Calu3 (cell line): ENCODE results near the gene BPTF. TPM values are rescaled to one million over a fixed set of nuclear protein-coding genes. Genes with fewer than 3 reads are reported as not detected.
"Not testable (repeated sequence)": the region's sequence is repeated elsewhere in the genome, so short reads cannot be mapped to it uniquely, and the experiment has no call there.

Experiments used
- BruUV-seq: library from RNA; stranded (reverse); fragments of 400-500 nt; replicated peaks from 2 replicates; lab custom pipeline; 2021; lab: Mats Ljungman, UMichigan
- CTCF ChIA-PET: fragments of 300-600 bp; sonication (Branson Sonifier 250); formaldehyde crosslinking; loops from one replicate; lab custom pipeline; 2022; ENCODE audit warnings: antibody characterized with exemption; lab: Charles Lee
- DNase-seq: peaks from one replicate; pipeline ENCODE4 v3.0.0; 2022
- H3K27ac Mint-ChIP-seq: one replicate; pipeline ENCODE4 v1.8.0; 2022; ENCODE audit warnings: mixed read lengths; ENCODE audit not compliant: unreplicated experiment
- H3K27me3 Mint-ChIP-seq: one replicate; pipeline ENCODE4 v1.8.0; 2022; ENCODE audit warnings: mixed read lengths; ENCODE audit not compliant: unreplicated experiment
- H3K36me3 Mint-ChIP-seq: one replicate; pipeline ENCODE4 v1.8.0; 2022; ENCODE audit warnings: mild to moderate bottlenecking, moderate library complexity, mixed read lengths; ENCODE audit not compliant: insufficient read depth, unreplicated experiment
- H3K4me1 Mint-ChIP-seq: one replicate; pipeline ENCODE4 v1.8.0; 2022; ENCODE audit warnings: mild to moderate bottlenecking, low read depth, mixed read lengths; ENCODE audit not compliant: unreplicated experiment
- H3K4me3 Mint-ChIP-seq: one replicate; pipeline ENCODE4 v1.8.0; 2022; ENCODE audit warnings: mild to moderate bottlenecking, low read depth, moderate library complexity, mixed read lengths; ENCODE audit not compliant: unreplicated experiment
- H3K9me3 Mint-ChIP-seq: one replicate; pipeline ENCODE4 v1.8.0; 2022; ENCODE audit warnings: low read depth, mixed read lengths; ENCODE audit not compliant: unreplicated experiment
- intact Hi-C: fragments of 100-400 bp; cut with micrococcal nuclease; formaldehyde crosslinking; loops from one replicate; pipeline ENCODE4 v1.10.0; 2022; ENCODE audit not compliant: unreplicated experiment
- total RNA-seq: library from RNA; stranded (reverse); gene quantifications from 2 replicates; pipeline ENCODE4 v1.2.3, GENCODE V29; 2022
- TF ChIP-seq, protein P1 (sequence below): fragments of 200-600 bp; IDR thresholded peaks from one replicate; pipeline ENCODE4 v1.8.0; 2022; ENCODE audit warnings: antibody characterized with exemption; ENCODE audit not compliant: unreplicated experiment

BPTF gene
- total RNA-seq, 1 experiment from 2014 or later, result 66.8 TPM

DNA sequence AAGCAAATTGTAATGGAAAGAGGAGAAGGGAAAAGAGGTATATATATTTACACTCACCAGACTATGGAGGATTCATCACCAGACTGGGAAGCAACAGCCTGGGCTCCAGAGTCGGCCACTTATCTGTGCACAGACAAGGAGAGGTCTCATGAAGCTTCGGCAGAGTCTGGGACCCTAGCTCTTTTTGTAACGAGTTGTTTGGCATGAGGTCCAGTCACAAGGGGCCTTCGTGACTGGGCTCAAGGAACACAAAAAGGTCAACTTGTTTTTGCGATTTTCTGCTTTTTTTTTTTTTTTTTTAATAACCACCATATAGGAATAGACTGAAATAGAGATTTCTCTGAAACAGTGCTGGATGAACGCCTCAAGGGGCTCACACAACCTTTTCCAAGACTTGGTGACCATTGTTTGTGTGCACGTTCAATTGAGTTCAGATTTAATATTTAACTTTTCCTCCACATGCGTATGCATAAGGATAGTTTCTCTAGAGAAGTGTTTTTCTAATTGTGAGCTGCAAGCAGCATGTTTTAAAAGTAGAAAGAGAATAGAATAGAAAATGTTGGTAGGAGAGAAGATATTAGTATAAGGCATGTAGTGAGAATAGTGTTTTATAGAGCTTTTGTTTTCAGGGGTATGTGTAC is 25.8 kb downstream of the BPTF start:
- no TSS peak for BruUV-seq
- H3K4me1 Mint-ChIP-seq, result peaks cover 14% of the 10 kb centered on the region
- no peaks in the 10 kb centered on the region for H3K27me3 Mint-ChIP-seq
- H3K27ac Mint-ChIP-seq, result no peak overlapping the region
- DNase-seq, result no peak
- H3K4me3 Mint-ChIP-seq, result no peak overlapping the region
- TF ChIP-seq, protein P1, sequence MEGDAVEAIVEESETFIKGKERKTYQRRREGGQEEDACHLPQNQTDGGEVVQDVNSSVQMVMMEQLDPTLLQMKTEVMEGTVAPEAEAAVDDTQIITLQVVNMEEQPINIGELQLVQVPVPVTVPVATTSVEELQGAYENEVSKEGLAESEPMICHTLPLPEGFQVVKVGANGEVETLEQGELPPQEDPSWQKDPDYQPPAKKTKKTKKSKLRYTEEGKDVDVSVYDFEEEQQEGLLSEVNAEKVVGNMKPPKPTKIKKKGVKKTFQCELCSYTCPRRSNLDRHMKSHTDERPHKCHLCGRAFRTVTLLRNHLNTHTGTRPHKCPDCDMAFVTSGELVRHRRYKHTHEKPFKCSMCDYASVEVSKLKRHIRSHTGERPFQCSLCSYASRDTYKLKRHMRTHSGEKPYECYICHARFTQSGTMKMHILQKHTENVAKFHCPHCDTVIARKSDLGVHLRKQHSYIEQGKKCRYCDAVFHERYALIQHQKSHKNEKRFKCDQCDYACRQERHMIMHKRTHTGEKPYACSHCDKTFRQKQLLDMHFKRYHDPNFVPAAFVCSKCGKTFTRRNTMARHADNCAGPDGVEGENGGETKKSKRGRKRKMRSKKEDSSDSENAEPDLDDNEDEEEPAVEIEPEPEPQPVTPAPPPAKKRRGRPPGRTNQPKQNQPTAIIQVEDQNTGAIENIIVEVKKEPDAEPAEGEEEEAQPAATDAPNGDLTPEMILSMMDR, result no peak
- CTCF ChIA-PET, result interaction anchor here (0.7 kb wide), 1 partner anchor 619 kb away, joined by 5 read pairs; no protein-coding TSS in a partner anchor
- H3K9me3 Mint-ChIP-seq, result peaks cover 2% of the 10 kb centered on the region
- intact Hi-C loops, result no loop called here
- peaks cover 5% of the 10 kb centered on the region for H3K36me3 Mint-ChIP-seq

DNA sequence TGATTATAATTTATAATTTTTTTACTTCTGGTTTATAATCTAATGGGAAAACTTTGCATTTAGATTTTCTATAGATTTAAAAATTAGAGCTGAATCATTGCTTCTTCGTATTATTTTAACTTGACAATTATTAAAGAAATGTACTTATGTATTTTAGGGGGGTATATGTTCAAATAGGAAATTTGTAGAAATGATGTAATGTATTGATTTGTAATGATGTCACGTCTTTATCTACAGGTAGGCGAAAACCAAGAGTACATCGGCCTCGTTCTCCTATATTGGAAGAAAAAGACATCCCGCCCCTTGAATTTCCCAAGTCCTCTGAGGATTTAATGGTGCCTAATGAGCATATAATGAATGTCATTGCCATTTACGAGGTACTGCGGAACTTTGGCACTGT is 28.4 kb downstream of the BPTF start:
- no peaks in the 10 kb centered on the region for H3K36me3 Mint-ChIP-seq
- CTCF ChIA-PET, result no interaction called here
- H3K9me3 Mint-ChIP-seq, result peaks cover 2% of the 10 kb centered on the region
- H3K4me1 Mint-ChIP-seq, result peaks cover 14% of the 10 kb centered on the region
- no peak overlapping the region for H3K4me3 Mint-ChIP-seq
- DNase-seq, result no peak
- BruUV-seq, result no TSS peak
- TF ChIP-seq, protein P1, result no peak
- intact Hi-C loops, result no loop called here
- H3K27ac Mint-ChIP-seq, result no peak overlapping the region
- H3K27me3 Mint-ChIP-seq, result no peaks in the 10 kb centered on the region

DNA sequence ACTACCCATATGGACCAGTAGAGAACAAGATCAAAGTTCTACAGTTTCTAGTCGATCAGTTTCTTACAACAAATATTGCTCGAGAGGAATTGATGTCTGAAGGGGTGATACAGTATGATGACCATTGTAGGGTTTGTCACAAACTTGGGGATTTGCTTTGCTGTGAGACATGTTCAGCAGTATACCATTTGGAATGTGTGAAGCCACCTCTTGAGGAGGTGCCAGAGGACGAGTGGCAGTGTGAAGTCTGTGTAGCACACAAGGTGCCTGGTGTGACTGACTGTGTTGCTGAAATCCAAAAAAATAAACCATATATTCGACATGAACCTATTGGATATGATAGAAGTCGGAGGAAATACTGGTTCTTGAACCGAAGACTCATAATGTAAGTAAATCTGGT is 29.1 kb downstream of the BPTF start:
- peaks cover 14% of the 10 kb centered on the region for H3K4me1 Mint-ChIP-seq
- CTCF ChIA-PET, result no interaction called here
- H3K9me3 Mint-ChIP-seq, result no peaks in the 10 kb centered on the region
- no peak overlapping the region for H3K27ac Mint-ChIP-seq
- BruUV-seq, result no TSS peak
- intact Hi-C loops, result no loop called here
- H3K27me3 Mint-ChIP-seq, result no peaks in the 10 kb centered on the region
- H3K36me3 Mint-ChIP-seq, result no peaks in the 10 kb centered on the region
- TF ChIP-seq, protein P1, result no peak
- DNase-seq, result no peak
- no peak overlapping the region for H3K4me3 Mint-ChIP-seq

DNA sequence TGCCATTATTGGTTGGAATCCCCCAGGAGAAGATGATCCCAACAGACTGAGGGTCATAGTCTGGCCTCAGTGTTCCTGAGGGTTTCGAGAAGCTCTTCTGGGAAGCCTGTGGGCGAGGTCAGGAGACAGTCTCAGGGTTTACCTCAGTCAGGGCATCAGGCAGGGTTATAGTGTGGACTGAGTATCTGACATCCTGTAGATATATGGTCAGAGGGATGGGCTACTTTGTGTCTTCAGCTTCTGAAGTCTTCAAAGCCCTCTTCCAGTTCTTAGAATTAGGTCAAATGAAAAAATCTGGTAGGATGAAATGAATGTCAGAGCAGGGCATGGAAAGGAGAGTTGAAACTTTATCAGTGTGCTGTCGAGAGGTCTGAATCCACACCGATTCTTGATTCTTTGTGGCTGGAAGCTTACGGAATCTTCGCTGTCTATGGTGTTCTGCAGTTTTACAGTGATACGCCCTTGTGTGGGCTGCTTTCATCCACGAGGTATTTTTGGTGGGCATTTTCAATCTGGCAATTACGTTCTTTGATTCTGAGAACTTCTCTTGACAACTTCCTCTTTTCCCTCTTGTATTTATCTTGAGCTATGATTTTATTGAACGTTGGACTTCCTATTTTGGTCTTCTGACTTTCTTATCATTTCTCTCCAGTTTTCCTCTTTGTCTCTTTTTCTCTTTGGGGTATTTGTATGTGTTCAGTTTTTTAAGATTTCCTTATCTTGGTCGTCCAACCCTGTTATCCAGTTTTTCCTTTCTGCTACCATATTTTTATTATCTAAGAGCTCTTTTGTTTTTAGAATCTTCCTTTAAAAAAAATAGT is 30.4 kb downstream of the BPTF start:
- BruUV-seq, result no TSS peak
- no peak overlapping the region for H3K27ac Mint-ChIP-seq

DNA sequence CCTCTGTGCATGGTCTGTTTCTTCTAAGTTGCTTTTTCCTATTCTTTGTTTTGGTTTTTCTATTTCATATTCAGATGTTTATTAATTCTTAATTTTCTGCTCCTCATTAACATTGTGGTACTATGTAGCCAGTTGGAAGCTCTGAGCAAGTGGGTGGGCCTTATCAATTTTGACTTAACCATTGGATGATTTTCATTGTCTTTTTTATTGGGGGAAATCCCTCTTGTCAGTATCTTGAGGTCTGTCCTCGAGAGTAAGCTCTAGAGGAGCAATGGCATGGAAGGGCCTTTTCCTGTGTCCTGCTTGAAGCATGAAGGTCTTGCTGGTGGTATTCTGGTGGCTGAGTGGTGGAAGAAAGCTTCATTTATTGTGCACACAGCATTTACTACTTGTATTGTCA is 31.1 kb downstream of the BPTF start:
- H3K36me3 Mint-ChIP-seq, DNase-seq, BruUV-seq, intact Hi-C loops, H3K4me1 Mint-ChIP-seq, H3K27me3 Mint-ChIP-seq, H3K9me3 Mint-ChIP-seq, H3K27ac Mint-ChIP-seq, CTCF ChIA-PET, H3K4me3 Mint-ChIP-seq: not testable (repeated sequence)

More for the DNA sequence above, 30.4 kb downstream of the BPTF start:
- Mint-ChIP-seq H3K27me3 (no peaks in the 10 kb centered on the region), H3K9me3 (no peaks in the 10 kb centered on the region), H3K4me1 (peaks cover 10% of the 10 kb centered on the region), H3K4me3 (no peak overlapping the region), H3K36me3 (no peaks in the 10 kb centered on the region)
- no peak for DNase-seq
- intact Hi-C loops, result no loop called here
- CTCF ChIA-PET, result no interaction called here
- TF ChIP-seq, protein P1, result no peak
